Esophagus squamous epithelium (tissue), 4 donors: ENCODE data around the gene MRPL52.

Experiments
- CTCF ChIP-seq, 6 experiments: fragments of 450-650 bp in 4 of 6; fragments of 200-600 bp in 2 of 6; sonication (generic) in 2 of 6; IDR thresholded peaks; one replicate each; pipeline ENCODE4 v1.5.1; 2016 to 2019; ENCODE audit warnings: antibody characterized with exemption in 6 of 6, mild to moderate bottlenecking in 4 of 6, moderate library complexity in 4 of 6
- POLR2A ChIP-seq, 4 donors: fragments of 450-650 bp; IDR thresholded peaks; one replicate each; pipeline ENCODE4 v1.6.1; 2017; ENCODE audit warnings: antibody characterized with exemption in 4 of 4, mild to moderate bottlenecking in 4 of 4, moderate library complexity in 3 of 4

DNA sequence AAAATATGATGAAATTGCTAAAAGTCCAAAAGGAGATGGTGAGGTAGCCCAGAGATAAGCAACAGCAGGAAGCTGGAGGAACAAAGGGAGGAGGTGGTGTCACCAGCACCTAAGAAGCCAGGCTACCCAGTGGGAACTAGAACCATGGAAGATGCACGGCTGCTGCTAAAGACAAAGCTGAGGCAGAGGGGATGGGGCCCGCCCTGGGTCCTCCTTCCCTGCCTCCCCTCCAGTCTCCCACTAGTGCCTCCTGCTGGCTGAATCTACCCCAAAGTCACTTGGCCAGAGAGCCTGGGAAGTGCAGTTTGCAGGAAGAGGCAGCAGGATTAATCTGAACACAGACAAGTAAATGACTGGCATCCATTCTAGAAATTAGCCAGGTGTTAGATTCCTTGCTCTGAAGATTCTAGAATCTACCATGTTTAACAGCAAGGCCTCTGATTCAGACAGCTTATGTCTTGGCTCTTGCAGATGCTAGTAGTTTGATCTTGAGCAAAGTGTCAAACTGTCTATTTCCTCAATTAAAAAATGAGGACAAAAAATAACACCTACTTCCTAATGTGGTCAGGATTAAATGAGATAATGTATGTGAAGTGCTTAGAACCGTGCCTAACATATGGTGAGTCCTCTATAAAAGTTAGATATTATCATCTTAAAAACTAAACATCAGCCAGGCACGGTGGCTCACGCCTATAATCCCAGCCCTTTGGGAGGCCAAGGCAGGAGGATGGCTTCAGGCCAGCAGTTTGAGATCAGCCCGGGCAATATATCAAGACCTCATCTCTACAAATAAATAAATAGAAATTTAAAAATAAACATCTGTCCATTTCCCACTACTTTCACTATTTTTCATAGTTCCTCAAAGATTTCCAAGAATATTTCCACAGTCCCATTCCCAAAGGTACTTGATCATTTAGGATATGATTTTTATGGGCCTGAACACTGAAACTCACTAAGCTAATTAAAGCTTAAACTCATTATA, 36.0 kb downstream of the MRPL52 start:
- TF ChIP-seq CTCF (IDR thresholded peaks at IDR 0.05) = peak in 1 of 6 experiments; percentile 14
- no peak for TF ChIP-seq POLR2A (IDR thresholded peaks at IDR 0.05)
